ENCODE data around the gene LSM5. TPM values are rescaled to one million over a fixed set of nuclear protein-coding genes. Genes with fewer than 3 reads are reported as not detected.

Gene LSM5
- total RNA-seq, 2 donors from 2014 or later, result 12.9 to 26.8 TPM

GRCh38 chr7:32535162-32535702, 45.1 kb upstream of the LSM5 start:
- no peak for DNase-seq (ENCODE audit: low spot score)
- peaks cover 0 to 15% of the 10 kb centered on the region in 2 donors for H3K4me1 ChIP-seq
- TF ChIP-seq CTCF (IDR thresholded peaks at IDR 0.05), result no peak
- no peaks in the 10 kb centered on the region for H3K9me3 ChIP-seq
- no peak overlapping the region for H3K27ac ChIP-seq
- no peaks in the 10 kb centered on the region for H3K27me3 ChIP-seq
- no peaks in the 10 kb centered on the region for H3K36me3 ChIP-seq
- H3K4me3 ChIP-seq, result no peak overlapping the region

GRCh38 chr7:32533276-32534029, 43.3 kb upstream of the LSM5 start:
- no peak for DNase-seq (ENCODE audit: low spot score)
- no peak for TF ChIP-seq CTCF (IDR thresholded peaks at IDR 0.05)
- no peak overlapping the region for H3K4me3 ChIP-seq
- H3K27me3 ChIP-seq, result no peaks in the 10 kb centered on the region
- H3K9me3 ChIP-seq, result no peaks in the 10 kb centered on the region
- H3K4me1 ChIP-seq, result peaks cover 0 to 15% of the 10 kb centered on the region in 2 donors
- H3K36me3 ChIP-seq, result no peaks in the 10 kb centered on the region
- H3K27ac ChIP-seq, result no peak overlapping the region

GRCh38 chr7:32532716-32533115, 42.5 kb upstream of the LSM5 start:
- no peak overlapping the region for H3K4me3 ChIP-seq
- no peak for TF ChIP-seq CTCF (IDR thresholded peaks at IDR 0.05)
- peaks cover 0 to 15% of the 10 kb centered on the region in 2 donors for H3K4me1 ChIP-seq
- H3K27ac ChIP-seq, result no peak overlapping the region
- H3K36me3 ChIP-seq, result no peaks in the 10 kb centered on the region
- no peaks in the 10 kb centered on the region for H3K9me3 ChIP-seq
- no peak for DNase-seq (ENCODE audit: low spot score)
- H3K27me3 ChIP-seq, result no peaks in the 10 kb centered on the region

GRCh38 chr7:32532086-32532485, 41.9 kb upstream of the LSM5 start:
- Histone ChIP-seq H3K4me3 (no peak overlapping the region), H3K36me3 (no peaks in the 10 kb centered on the region), H3K9me3 (no peaks in the 10 kb centered on the region), H3K27me3 (no peaks in the 10 kb centered on the region), H3K27ac (no peak overlapping the region), H3K4me1 (peaks cover 0 to 15% of the 10 kb centered on the region in 2 donors)
- TF ChIP-seq CTCF (IDR thresholded peaks at IDR 0.05), result no peak
- no peak for DNase-seq (ENCODE audit: low spot score)

- H3K36me3 ChIP-seq, result no peaks in the 10 kb centered on the region
- no peaks in the 10 kb centered on the region for H3K27me3 ChIP-seq
- TF ChIP-seq CTCF (IDR thresholded peaks at IDR 0.05), result no peak
- H3K27ac ChIP-seq, result no peak overlapping the region
- no peak overlapping the region for H3K4me3 ChIP-seq
- no peak for DNase-seq (ENCODE audit: low spot score)
- H3K9me3 ChIP-seq, result no peaks in the 10 kb centered on the region
- H3K4me1 ChIP-seq, result peaks cover 0 to 11% of the 10 kb centered on the region in 2 donors
Observed at GRCh38 chr7:32531402-32531801, 41.2 kb upstream of the LSM5 start.

Measured in right atrium auricular region (tissue), 2 donors.